Measurements from ENCODE around the gene MRPS21.

DNA sequence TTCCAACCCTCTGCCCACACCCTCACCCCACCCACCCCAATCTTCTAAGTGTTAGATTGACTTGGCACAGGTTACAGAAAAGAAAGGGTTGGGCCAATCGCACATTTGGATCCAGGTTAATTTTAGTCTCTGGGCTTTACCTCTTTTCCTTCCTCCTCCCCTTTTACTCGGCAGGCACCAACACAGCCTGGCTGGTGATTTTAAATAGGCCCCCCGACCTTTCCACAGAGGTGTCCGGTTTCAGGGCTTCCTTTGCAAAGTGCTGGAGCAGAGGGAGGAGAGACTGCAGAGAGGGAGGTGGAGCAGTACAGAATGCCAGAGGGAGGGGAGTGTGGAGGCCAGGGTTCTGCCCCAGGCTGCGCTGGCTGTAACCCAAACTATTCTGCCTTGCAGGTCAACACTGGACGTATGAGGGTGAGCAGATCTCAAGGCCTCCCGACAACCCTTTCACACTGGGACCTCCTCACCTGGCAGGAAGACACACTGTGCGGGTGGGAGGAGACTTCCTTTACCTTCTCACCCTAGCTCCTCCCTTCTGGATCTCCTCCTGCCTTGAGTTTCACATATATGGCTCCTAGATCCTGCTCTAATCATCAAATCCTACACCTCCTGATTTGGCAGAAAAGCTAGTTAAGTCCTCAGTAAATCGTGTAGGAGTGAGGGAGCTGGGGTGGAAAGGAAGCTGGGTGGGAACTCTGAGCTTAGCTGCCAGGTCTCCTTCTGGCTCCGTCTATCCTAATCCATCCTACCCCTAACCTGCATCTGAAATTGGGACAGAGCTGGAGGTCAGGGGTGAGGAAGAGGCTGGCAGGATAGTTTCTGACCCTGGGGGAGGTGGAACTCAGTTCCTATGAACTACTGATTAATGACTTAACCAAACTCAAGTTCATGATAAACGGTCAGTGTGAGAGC is 33.6 kb upstream of the MRPS21 start:
- TF ChIP-seq, protein P1, sequence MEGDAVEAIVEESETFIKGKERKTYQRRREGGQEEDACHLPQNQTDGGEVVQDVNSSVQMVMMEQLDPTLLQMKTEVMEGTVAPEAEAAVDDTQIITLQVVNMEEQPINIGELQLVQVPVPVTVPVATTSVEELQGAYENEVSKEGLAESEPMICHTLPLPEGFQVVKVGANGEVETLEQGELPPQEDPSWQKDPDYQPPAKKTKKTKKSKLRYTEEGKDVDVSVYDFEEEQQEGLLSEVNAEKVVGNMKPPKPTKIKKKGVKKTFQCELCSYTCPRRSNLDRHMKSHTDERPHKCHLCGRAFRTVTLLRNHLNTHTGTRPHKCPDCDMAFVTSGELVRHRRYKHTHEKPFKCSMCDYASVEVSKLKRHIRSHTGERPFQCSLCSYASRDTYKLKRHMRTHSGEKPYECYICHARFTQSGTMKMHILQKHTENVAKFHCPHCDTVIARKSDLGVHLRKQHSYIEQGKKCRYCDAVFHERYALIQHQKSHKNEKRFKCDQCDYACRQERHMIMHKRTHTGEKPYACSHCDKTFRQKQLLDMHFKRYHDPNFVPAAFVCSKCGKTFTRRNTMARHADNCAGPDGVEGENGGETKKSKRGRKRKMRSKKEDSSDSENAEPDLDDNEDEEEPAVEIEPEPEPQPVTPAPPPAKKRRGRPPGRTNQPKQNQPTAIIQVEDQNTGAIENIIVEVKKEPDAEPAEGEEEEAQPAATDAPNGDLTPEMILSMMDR (IDR thresholded peaks at IDR 0.05): no peak
- peak in 1 of 3 donors; percentile 19 for TF ChIP-seq POLR2AphosphoS5 (IDR thresholded peaks at IDR 0.05)

Measured in breast epithelium (tissue), 3 donors.